HG03571 (cell line): ENCODE results near the gene CNGB1.

Experiments
- ATAC-seq: cut with Tn5 transposase; IDR thresholded peaks from one replicate; pipeline ENCODE4 v1.9.1; 2021; ENCODE audit not compliant: unreplicated experiment

CNGB1 gene

GRCh38 chr16:57834936-57835335 lies 136.0 kb downstream of the CNGB1 start:
- ATAC-seq: no peak
